KG1 (cell line): Measurements from ENCODE around the gene SYCP3.
A peak's percentile ranks its signal among the peaks of the same experiment; 100 is the strongest.

Source experiments
- DNase-seq: peaks from one replicate; lab custom pipeline; 2025; lab: John Stamatoyannopoulos, UW

The SYCP3 gene

DNA sequence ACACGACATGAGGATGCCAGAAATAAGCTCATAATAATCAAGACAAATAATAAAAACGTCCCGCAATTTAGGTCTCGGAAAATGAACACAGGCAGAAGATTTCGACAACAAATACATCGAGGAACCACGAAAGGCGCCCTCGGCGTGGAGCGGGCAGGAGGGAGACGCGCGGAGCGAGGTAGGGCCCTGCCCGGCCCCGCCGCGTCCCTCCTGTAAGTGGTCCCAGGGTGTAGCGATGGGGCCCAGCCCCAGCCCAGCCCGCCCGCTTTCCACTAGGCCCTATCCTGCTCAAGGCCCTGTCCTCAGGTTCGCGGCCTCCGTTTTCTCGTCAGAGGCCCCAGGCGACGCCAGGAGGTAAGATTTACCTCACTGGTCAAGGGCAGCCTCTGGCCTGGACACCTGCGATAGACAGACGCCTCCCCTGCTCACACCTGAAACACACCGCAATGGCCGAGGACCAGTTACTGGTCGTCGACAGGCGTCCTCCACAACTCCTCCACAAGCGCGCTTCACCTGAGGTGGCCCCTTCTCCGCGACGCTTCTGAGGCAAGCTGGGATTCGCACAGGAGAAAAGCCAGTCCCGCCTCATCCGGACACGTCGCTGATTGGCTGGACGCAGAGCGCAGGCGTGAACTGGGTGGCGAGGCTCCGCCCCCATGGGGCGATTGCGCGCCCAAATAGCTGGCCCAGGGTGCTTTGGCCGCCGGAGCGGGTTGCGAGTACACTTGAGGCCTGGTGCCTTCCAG is at the start of gene SYCP3:
Gene SYCP3, minus strand, starts transcription at position 543 of the 746 bp plus-strand sequence. CDS start 1,527 bp downstream, outside the sequence.
- no peak for DNase-seq

DNA sequence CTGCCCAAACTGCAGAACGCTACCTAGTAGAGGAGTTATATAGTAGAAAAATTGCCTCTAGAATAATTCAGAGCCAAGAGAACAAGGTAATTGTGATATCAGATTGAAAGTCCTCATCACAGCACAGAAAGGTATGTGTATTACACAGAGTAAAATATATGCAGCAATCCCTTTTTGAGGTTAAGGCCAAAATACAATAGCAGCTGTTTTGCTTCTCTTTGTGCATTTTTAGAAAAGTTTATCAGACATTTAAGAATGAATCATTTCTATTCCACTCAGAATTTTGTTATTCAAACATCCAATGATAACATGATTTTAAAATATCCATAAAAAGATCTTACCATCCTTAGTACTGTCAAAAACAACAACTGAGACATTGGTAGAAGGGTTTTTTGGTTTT is 46.4 kb upstream of the SYCP3 start:
- DNase-seq, result no peak

GRCh38 chr12:101784376-101784775 is 45.1 kb upstream of the SYCP3 start:
- DNase-seq, result no peak

GRCh38 chr12:101783838-101784237 is 44.6 kb upstream of the SYCP3 start:
- DNase-seq, result no peak

DNA sequence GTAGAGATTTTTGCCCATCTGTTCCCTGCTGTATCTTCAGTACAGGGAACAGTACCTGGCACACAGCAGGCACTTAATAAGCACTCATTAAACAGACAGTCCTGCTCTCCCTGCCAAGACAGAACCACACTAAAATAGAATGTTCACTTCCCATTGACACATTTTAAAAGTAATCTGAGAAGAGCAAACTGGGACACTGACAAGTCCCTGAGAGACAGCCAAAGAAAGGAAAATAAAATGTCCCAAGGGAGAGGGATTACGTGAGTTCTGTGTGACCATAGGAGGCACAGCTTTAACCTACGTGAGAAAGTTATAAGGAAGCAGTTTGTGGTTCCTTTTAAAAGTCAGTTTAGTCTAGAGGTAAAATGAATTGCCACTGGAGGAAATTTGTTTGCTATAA is 43.9 kb upstream of the SYCP3 start:
- no peak for DNase-seq

DNA sequence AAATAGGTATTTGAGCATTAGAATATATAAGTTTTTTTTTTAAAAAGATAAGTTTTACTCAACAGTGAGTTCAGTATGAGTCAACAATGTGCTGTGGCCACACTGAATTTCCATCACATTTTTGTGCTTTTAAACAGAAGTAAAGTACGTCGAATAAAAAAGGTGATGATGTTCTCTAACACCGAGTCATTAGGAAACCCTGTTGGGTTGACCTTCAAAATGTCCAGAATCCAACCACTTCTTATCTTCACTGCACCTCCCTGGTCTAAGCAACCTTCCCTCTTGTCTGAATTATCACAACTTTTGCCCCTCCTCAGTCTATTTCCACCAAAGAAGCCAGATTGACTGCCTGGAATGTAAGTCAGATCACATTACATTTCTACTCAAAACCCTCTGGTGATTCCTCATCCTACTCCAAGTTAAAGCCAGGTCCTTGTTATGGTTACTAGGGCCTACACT is 43.0 kb upstream of the SYCP3 start:
- no peak for DNase-seq

DNA sequence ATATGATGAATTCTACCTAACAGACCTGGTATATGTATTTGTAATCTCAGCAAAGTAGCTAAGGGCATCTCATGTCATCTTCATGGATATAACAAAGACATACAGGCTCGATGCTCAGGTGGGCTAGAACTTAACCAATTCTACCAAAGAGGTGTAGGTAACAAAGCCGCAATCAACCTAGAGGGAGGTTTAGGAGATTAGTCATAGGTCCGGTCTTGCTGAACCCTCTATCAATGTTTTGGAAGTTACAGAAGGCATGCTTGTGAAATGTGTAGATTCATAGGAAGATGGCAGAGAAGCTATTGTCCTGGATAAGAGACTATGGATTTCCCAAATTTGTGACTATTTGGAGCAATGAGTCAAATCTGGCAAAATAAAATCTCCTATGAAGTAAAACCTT is 42.6 kb upstream of the SYCP3 start:
- DNase-seq, result no peak

GRCh38 chr12:101780599-101780998 is 41.3 kb upstream of the SYCP3 start:
- DNase-seq, result peak; percentile 13

- no peak for DNase-seq
Observed at GRCh38 chr12:101779626-101780025, 40.4 kb upstream of the SYCP3 start.

- DNase-seq, result no peak
Observed at GRCh38 chr12:101779200-101779599, 39.9 kb upstream of the SYCP3 start.

GRCh38 chr12:101777978-101778377 is 38.7 kb upstream of the SYCP3 start:
- DNase-seq, result no peak

GRCh38 chr12:101777485-101777884 is 38.2 kb upstream of the SYCP3 start:
- no peak for DNase-seq

GRCh38 chr12:101775816-101776215 is 36.6 kb upstream of the SYCP3 start:
- DNase-seq, result peak; percentile 23

DNA sequence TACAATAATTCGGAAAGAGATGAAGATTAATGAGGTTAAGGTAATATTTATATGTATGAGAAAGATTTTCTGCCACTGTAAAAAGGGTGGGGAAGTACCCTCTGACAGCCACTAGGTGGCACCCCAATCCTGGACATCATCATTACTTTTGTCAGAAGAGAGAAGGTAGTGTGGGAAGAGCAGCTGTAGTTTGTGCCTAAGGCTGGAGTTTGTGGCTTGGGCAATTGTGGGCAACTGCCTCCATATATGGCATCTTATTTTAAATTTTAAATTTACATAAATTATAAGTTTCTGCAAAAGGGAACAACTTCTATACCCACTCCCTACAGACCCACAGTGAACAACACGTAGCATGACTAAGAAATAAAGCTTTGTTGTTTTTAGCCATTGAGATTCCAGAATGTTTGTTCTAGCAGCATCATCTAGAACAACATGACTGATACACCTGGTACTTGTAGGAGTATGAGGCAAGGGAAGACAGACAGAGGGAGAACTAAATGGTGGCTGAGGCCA is 34.4 kb upstream of the SYCP3 start:
- DNase-seq, result peak; percentile 57

- no peak for DNase-seq
Observed at GRCh38 chr12:101772012-101772775, 32.9 kb upstream of the SYCP3 start.

GRCh38 chr12:101769865-101770264 is 30.6 kb upstream of the SYCP3 start:
- DNase-seq, result no peak

- no peak for DNase-seq
Observed at GRCh38 chr12:101768781-101769180, 29.5 kb upstream of the SYCP3 start.

GRCh38 chr12:101767537-101767936 is 28.3 kb upstream of the SYCP3 start:
- DNase-seq, result no peak

DNA sequence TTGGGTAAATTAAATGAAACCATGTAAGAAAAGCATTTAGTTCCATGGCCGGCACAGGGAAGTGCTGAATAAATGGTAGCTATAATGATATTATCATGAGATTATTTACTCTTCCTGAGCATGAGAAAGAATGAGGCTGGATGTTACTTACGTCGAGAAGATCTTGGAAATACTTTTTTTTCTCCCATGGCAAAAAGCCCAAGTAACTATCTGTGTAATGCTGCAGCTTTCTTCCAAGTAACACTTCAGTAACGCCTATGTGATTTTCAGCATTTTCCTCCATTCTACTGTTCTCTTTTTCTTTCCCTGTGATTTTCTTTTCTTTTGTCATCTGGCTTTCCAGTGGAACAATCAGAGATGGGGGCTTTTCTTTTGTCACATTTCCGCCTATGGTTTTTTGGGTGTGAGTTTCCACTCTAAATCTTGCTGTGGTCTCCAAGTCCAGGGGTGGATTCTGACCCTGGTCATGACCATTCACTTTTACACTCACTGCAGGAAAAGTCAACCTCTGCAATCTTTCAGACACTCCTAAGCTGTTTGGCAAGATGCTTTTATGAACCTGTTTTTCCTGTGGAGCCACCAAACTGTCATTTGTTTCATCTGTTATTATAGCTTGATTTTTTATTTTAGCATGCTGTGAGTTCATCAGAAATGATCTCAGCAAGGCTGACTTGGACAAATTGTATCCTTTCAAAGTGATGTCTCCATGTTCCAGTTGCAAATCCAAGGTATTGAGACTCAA is 25.0 kb upstream of the SYCP3 start:
- DNase-seq, result no peak

DNA sequence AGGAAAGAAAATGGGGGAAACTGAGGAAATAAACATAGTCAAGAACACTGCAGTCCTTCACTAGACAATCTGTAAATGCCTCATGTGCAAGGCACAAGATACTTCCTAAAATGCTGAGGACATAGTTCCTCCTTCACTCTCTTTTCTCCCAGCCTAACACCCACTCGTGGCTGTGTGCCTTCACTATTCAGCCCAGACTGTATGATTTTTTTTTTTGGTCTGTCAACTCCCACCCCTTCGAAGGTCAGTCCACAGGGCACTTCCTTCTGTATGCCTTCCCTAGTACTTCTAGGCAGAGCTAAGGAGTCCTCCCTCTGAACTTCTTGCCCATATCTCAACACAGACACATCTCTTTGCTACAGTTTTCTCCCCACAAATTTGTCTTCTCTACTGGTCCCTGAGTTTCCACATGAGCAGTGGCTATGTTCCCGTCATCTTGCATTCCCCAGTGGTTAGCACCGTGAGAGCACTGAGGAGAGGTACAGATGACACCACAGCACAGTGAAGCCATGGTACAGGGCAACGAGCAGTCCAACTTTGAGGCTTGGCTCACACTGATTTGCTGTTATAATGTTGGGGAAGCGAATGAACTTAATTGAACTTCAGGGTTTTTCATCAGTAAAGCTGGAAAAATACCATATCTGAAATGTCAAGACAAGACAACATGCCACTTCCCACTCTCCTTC is 24.1 kb upstream of the SYCP3 start:
- DNase-seq, result no peak

GRCh38 chr12:101761781-101762180 is 22.5 kb upstream of the SYCP3 start:
- no peak for DNase-seq

- no peak for DNase-seq
Observed at GRCh38 chr12:101761350-101761749, 22.1 kb upstream of the SYCP3 start.
